Measurements from ENCODE around the gene IKBIP. TPM values are rescaled to one million over a fixed set of nuclear protein-coding genes. Genes with fewer than 3 reads are reported as not detected.

The IKBIP gene
- total RNA-seq, 1 donor from 2014 or later, result 28.5 TPM

DNA sequence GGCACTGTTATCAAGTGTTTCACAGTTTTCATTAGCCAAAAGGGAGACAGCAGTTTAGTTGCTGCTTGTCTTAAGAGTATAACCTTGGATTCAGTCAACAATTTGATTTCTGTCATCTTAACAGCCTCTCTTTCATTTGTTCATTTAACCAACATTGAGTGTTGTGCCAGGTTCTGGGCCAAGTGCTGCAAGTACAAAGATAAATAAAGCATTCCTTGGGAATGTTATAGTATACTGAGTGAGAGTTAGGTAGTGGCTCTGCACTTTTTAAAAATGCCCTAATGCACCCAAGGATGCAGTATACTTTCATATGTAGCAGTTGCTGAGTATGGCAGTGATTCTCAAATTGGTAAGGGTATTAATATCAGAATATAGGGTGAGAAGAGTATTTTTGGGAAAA lies 15.9 kb upstream of the IKBIP start:
- TF ChIP-seq, protein P1, sequence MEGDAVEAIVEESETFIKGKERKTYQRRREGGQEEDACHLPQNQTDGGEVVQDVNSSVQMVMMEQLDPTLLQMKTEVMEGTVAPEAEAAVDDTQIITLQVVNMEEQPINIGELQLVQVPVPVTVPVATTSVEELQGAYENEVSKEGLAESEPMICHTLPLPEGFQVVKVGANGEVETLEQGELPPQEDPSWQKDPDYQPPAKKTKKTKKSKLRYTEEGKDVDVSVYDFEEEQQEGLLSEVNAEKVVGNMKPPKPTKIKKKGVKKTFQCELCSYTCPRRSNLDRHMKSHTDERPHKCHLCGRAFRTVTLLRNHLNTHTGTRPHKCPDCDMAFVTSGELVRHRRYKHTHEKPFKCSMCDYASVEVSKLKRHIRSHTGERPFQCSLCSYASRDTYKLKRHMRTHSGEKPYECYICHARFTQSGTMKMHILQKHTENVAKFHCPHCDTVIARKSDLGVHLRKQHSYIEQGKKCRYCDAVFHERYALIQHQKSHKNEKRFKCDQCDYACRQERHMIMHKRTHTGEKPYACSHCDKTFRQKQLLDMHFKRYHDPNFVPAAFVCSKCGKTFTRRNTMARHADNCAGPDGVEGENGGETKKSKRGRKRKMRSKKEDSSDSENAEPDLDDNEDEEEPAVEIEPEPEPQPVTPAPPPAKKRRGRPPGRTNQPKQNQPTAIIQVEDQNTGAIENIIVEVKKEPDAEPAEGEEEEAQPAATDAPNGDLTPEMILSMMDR (IDR thresholded peaks at IDR 0.05; ENCODE audit: insufficient read depth, low read length, poor library complexity, severe bottlenecking), result no peak
- no peak for DNase-seq (ENCODE audit: low read depth)
- no peaks in the 10 kb centered on the region for H3K36me3 ChIP-seq (ENCODE audit: control insufficient read depth, insufficient read depth, low read length)
- H3K27me3 ChIP-seq (ENCODE audit: control insufficient read depth, insufficient read depth, low read length), result no peaks in the 10 kb centered on the region
- H3K4me3 ChIP-seq (ENCODE audit: low read depth, low read length), result no peak overlapping the region

DNA sequence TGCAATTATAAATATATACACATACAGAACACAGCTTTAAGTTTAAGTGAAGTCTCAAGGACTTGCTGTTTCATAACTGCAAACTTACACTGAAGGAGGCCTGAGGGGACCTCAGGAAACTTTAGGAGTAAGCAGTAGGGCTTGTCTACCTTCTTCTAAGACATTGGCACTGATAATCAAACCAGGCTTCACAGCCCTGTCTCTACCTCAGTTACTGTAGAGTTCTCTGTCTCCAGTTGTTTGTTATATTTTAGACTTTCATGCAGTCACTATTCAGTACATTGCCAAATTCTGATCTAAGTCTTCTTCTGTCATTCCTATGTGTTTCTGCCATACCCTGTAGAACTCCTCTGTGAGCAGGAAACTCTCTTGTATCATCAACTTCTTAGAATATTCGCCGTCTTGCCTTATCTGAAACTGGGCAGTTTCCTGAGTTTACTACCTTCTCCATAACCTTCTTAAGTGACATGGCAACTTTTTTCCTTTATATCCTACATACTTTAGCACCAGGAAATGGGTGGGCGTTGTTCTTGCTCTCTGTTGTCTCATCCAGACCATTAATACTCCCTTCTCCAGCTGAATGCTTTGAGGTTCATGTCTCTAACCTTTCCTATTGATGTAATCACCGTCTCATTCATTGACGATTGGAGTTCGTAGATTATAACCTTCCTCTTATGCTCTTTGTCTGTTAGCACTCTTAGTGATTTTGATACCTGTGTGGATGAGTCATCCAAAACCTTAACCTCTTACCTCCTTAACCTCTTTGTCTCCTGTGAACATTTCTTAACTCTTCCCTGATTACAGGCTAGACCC lies 11.9 kb upstream of the IKBIP start:
- no peaks in the 10 kb centered on the region for H3K36me3 ChIP-seq (ENCODE audit: control insufficient read depth, insufficient read depth, low read length)
- TF ChIP-seq, protein P1 (IDR thresholded peaks at IDR 0.05; ENCODE audit: insufficient read depth, low read length, poor library complexity, severe bottlenecking), result no peak
- no peaks in the 10 kb centered on the region for H3K27me3 ChIP-seq (ENCODE audit: control insufficient read depth, insufficient read depth, low read length)
- no peak for DNase-seq (ENCODE audit: low read depth)
- no peak overlapping the region for H3K4me3 ChIP-seq (ENCODE audit: low read depth, low read length)

DNA sequence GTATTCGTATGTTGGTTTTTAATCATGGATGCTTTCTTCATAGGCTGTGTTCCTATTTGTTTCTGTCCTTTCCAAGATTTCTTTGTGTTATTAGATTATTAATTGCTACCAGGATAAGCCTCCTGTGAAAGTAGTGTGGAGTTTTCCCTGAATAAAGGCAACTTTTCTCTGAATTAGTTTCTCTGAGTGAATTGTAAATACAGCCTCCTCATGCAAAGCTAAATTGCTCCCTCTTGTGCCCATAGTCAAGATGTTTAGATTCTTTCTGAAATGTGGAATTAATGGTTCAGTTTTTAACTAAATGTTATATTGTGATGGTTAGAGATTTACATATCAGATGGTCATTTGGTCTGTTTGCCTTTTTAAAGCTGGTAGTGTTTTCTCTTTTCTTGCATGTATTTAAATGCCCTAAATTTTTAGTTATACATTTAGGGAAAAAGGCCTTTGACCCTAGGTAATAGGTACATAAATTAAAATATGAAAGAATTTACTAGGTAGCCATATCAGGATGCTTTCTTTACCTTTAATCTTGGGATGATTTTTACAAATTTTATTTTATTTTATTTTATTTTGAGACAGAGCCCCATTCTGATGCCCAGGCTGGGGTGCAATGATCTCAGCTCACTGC lies 9.4 kb upstream of the IKBIP start:
- TF ChIP-seq, protein P1 (IDR thresholded peaks at IDR 0.05; ENCODE audit: insufficient read depth, low read length, poor library complexity, severe bottlenecking), result peak; percentile 51
- Histone ChIP-seq H3K27me3 (ENCODE audit: control insufficient read depth, insufficient read depth, low read length) (no peaks in the 10 kb centered on the region), H3K4me3 (ENCODE audit: low read depth, low read length) (no peak overlapping the region), H3K36me3 (ENCODE audit: control insufficient read depth, insufficient read depth, low read length) (no peaks in the 10 kb centered on the region)
- DNase-seq (ENCODE audit: low read depth), result no peak

DNA sequence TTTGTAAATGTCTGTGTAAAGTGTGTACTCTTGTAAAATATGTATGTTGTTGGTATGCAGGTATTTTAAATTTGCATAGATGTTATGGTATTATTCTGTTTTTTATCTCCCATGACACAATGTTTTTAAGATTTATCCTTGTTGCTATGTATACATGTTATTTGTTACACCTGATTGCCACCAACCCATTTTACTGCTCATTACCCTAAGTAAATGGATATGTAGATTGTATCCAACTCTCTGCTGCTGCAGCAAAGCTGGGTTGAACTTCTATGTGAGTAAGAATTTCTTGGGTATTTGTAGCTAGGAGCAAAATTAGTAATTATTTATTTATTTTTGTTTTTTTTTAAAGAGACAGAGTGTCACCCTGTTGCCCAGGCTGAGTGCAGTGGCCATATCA lies 6.7 kb upstream of the IKBIP start:
- H3K4me3 ChIP-seq (ENCODE audit: low read depth, low read length), result no peak overlapping the region
- no peaks in the 10 kb centered on the region for H3K36me3 ChIP-seq (ENCODE audit: control insufficient read depth, insufficient read depth, low read length)
- TF ChIP-seq, protein P1 (IDR thresholded peaks at IDR 0.05; ENCODE audit: insufficient read depth, low read length, poor library complexity, severe bottlenecking), result no peak
- H3K27me3 ChIP-seq (ENCODE audit: control insufficient read depth, insufficient read depth, low read length), result no peaks in the 10 kb centered on the region
- DNase-seq (ENCODE audit: low read depth), result no peak

DNA sequence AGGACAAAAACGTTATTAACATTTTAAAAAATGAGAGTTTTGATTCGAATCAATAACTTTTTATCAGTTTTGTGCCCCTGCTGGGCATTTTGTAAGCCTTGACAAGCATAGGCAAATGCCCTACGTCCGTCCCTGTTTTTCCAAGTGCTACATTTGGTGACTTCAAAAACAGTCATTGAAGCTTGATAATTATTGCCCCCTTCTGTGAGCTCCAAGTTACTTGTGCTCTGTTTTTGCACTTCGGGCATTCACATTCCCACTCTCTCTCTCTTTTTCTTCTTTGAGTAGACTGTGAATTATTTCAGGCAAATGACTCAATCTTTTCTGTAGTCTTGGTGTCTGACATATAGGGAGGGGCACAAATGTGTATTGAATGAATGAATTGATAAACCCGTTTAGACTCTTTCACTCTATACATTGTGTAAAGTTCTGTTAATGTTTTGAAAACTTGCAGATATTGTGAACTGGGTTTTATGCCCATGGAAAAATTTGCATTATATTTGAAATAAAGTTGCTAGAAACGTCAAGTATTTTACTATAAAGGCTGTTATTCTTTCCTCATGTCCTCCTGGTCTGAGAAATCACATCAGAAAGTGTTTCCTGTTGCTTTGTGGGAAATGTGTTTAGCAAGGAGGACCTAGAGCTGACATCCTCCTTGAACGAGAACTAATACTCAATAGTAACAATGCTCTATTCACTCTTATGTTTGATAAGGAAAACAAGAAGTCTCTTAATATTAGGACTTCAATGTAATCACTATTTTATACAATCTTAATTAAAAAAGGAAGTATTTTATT lies 1.9 kb upstream of the IKBIP start:
- Histone ChIP-seq H3K27me3 (ENCODE audit: control insufficient read depth, insufficient read depth, low read length) (no peaks in the 10 kb centered on the region), H3K4me3 (ENCODE audit: low read depth, low read length) (peak overlapping the region; percentile 68), H3K36me3 (ENCODE audit: control insufficient read depth, insufficient read depth, low read length) (no peaks in the 10 kb centered on the region)
- DNase-seq (ENCODE audit: low read depth), result no peak
- TF ChIP-seq, protein P1 (IDR thresholded peaks at IDR 0.05; ENCODE audit: insufficient read depth, low read length, poor library complexity, severe bottlenecking), result no peak
